Body of pancreas (tissue), 4 donors: ENCODE data around the gene HSF2BP. TPM values are rescaled to one million over a fixed set of nuclear protein-coding genes. Genes with fewer than 3 reads are reported as not detected.

Experiments
- ATAC-seq: fragments of 150-250 bp; one replicate; pipeline ENCODE4 v1.9.1; 2016
- DNase-seq, 4 donors: peaks; one replicate each; pipeline ENCODE4 v3.0.0-alpha.2; 2019
- H3K27ac ChIP-seq, 4 donors: fragments of 200-600 bp; sonication (generic); 1 replicate in 3 of 4; 2 replicates in 1 of 4; pipeline versions ENCODE4 v1.5.1 to v1.6.1; 2016 to 2019; ENCODE audit warnings: mild to moderate bottlenecking in 1 of 4, mixed read lengths in 1 of 4, moderate library complexity in 1 of 4
- H3K27me3 ChIP-seq, 2 donors: fragments of 200-600 bp; sonication (generic); one replicate each; pipeline ENCODE4 v1.6.0; 2016; ENCODE audit warnings: mild to moderate bottlenecking in 1 of 2
- H3K36me3 ChIP-seq, 2 donors: fragments of 200-600 bp; sonication (generic); replicated peaks in 1 of 2; 2 replicates each; pipeline ENCODE4 v1.5.1; 2016; ENCODE audit warnings: low read depth in 2 of 2; ENCODE audit not compliant: insufficient read depth in 1 of 2
- H3K4me1 ChIP-seq: fragments of 200-600 bp; sonication (generic); one replicate; pipeline ENCODE4 v1.6.0; 2016
- H3K4me3 ChIP-seq, 2 donors: fragments of 200-600 bp; sonication (generic); 1 replicate in 1 of 2; 2 replicates in 1 of 2; pipeline ENCODE4 v1.5.1; 2016 to 2019
- H3K9me3 ChIP-seq, 3 donors: fragments of 200-600 bp; sonication (generic); 1 replicate in 2 of 3; 2 replicates in 1 of 3; pipeline ENCODE4 v1.5.1; 2016
- CTCF ChIP-seq, 7 experiments: fragments of 450-650 bp in 4 of 7; fragments of 200-600 bp in 3 of 7; sonication (generic) in 3 of 7; IDR thresholded peaks; one replicate each; pipeline ENCODE4 v1.5.1; 2016 to 2019; ENCODE audit warnings: antibody characterized with exemption in 7 of 7
- POLR2A ChIP-seq, 3 donors: fragments of 450-650 bp; IDR thresholded peaks; one replicate each; pipeline ENCODE4 v1.6.1; 2016; ENCODE audit warnings: antibody characterized with exemption in 3 of 3, mild to moderate bottlenecking in 2 of 3
- WGBS, 2 donors: methylation state at CpG; one replicate each; pipeline ENCODE4 v1.1.5; 2017; 5-methylcytosine and 5-hydroxymethylcytosine counted together
- intact Hi-C: fragments of 100-400 bp; cut with DNase I; formaldehyde crosslinking; loops from one replicate; pipeline ENCODE4 v1.15.1; 2023
- total RNA-seq, 2 donors: library from RNA; depleted of rRNA; stranded (reverse); fragments of >200 nt; gene quantifications; one replicate each; pipeline ENCODE4 v1.1.0, GENCODE V29; 2016

The HSF2BP gene
- total RNA-seq, 2 donors from 2014 or later, result 3.1 to 4.3 TPM

- Histone ChIP-seq H3K27ac (peak overlapping the region in 1 of 4 donors; percentile 34), H3K4me3 (no peak overlapping the region), H3K4me1 (peaks cover 1% of the 10 kb centered on the region), H3K9me3 (no peaks in the 10 kb centered on the region), H3K27me3 (no peaks in the 10 kb centered on the region), H3K36me3 (no peaks in the 10 kb centered on the region)
- peak in 3 of 4 donors; percentile 31 to 52 (median 36) for DNase-seq
- intact Hi-C loops, result no loop called here
- ATAC-seq, result peak; percentile 36
- WGBS, 2 donors, result 30 to 32% methylated on average over 12 of the region's 12 CpGs
- TF ChIP-seq POLR2A (IDR thresholded peaks at IDR 0.05) (no peak), CTCF (IDR thresholded peaks at IDR 0.05) (peak in 5 of 7 experiments; percentile 13 to 46 (median 31))
Observed at GRCh38 chr21:43645136-43645891, 14.0 kb downstream of the HSF2BP start.

- H3K4me1 ChIP-seq, result peaks cover 7% of the 10 kb centered on the region
- H3K36me3 ChIP-seq, result no peaks in the 10 kb centered on the region
- DNase-seq, result no peak
- H3K4me3 ChIP-seq, result no peak overlapping the region
- no peak overlapping the region for H3K27ac ChIP-seq
- ATAC-seq, result no peak
- TF ChIP-seq POLR2A (IDR thresholded peaks at IDR 0.05) (no peak), CTCF (IDR thresholded peaks at IDR 0.05) (no peak)
- 71 to 73% methylated on average over 6 of the region's 6 CpGs for WGBS, 2 donors
- no peaks in the 10 kb centered on the region for H3K27me3 ChIP-seq
- intact Hi-C loops, result no loop called here
- H3K9me3 ChIP-seq, result no peaks in the 10 kb centered on the region
Observed at GRCh38 chr21:43644609-43645008, 14.7 kb downstream of the HSF2BP start.

GRCh38 chr21:43644071-43644470, 15.2 kb downstream of the HSF2BP start:
- Histone ChIP-seq H3K4me1 (peaks cover 7% of the 10 kb centered on the region), H3K36me3 (no peaks in the 10 kb centered on the region), H3K27ac (no peak overlapping the region), H3K4me3 (no peak overlapping the region), H3K27me3 (no peaks in the 10 kb centered on the region), H3K9me3 (no peaks in the 10 kb centered on the region)
- DNase-seq (no peak), ATAC-seq (no peak)
- 69 to 72% methylated on average over 4 of the region's 4 CpGs for WGBS, 2 donors
- TF ChIP-seq POLR2A (IDR thresholded peaks at IDR 0.05), result no peak
- no peak for TF ChIP-seq CTCF (IDR thresholded peaks at IDR 0.05)
- intact Hi-C loops, result no loop called here

GRCh38 chr21:43643193-43643592, 16.1 kb downstream of the HSF2BP start:
- H3K4me1 ChIP-seq, result peaks cover 7% of the 10 kb centered on the region
- TF ChIP-seq POLR2A (IDR thresholded peaks at IDR 0.05), result no peak
- TF ChIP-seq CTCF (IDR thresholded peaks at IDR 0.05), result no peak
- no peak for DNase-seq
- H3K4me3 ChIP-seq, result no peak overlapping the region
- no peak for ATAC-seq
- H3K27ac ChIP-seq, result no peak overlapping the region
- no peaks in the 10 kb centered on the region for H3K27me3 ChIP-seq
- no peaks in the 10 kb centered on the region for H3K36me3 ChIP-seq
- intact Hi-C loops, result no loop called here
- H3K9me3 ChIP-seq, result no peaks in the 10 kb centered on the region
- 85 to 87% methylated on average over 4 of the region's 4 CpGs for WGBS, 2 donors

GRCh38 chr21:43640400-43640799, 18.9 kb downstream of the HSF2BP start:
- no peaks in the 10 kb centered on the region for H3K27me3 ChIP-seq
- peaks cover 7% of the 10 kb centered on the region for H3K4me1 ChIP-seq
- 38 to 41% methylated on average over 3 of the region's 3 CpGs for WGBS, 2 donors
- H3K27ac ChIP-seq, result no peak overlapping the region
- no peaks in the 10 kb centered on the region for H3K9me3 ChIP-seq
- intact Hi-C loops, result no loop called here
- no peak for DNase-seq
- H3K36me3 ChIP-seq, result no peaks in the 10 kb centered on the region
- peak; percentile 56 for ATAC-seq
- peak in 4 of 7 experiments; percentile 15 to 21 (median 15) for TF ChIP-seq CTCF (IDR thresholded peaks at IDR 0.05)
- TF ChIP-seq POLR2A (IDR thresholded peaks at IDR 0.05), result no peak
- no peak overlapping the region for H3K4me3 ChIP-seq
